ENCODE results near the gene IGLON5.

IGLON5 gene

DNA sequence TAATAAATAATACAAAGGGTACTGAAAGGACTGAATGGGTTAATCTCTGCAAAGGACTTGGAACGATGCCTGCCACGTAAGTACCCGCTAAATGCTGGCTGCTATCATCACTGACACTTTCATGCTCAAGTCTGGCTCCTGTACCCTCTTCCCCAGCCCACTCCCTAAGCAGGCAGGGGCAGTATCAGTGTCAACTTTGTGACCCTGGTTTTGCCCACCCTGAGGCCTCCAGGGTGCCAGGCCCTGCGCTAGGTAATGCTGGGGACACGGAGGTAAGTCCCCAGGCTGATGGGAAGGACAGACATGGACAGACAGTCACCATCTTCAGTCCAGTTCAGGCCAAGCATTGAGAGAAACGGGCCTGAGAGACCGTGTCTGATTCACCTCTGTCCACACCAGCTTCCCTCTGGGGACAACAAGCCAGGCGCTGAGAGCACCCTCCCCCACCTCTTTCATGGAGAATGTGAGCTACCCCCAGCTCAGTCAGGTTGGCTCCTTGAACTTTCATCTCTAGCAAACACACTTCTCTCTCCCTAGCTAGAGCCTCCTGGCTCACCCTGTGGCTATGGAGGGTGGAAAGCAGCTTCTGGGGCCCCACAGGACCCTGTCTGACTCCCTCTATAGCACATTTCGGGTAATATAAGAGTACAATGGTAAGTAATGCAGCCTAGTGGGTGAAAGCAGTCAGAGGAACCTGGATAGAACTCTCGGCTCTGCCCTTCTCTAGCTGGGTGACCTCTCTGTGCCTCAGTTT, 53.9 kb downstream of the IGLON5 start:
- DNase-seq (ENCODE audit: low read depth) = no peak

DNA sequence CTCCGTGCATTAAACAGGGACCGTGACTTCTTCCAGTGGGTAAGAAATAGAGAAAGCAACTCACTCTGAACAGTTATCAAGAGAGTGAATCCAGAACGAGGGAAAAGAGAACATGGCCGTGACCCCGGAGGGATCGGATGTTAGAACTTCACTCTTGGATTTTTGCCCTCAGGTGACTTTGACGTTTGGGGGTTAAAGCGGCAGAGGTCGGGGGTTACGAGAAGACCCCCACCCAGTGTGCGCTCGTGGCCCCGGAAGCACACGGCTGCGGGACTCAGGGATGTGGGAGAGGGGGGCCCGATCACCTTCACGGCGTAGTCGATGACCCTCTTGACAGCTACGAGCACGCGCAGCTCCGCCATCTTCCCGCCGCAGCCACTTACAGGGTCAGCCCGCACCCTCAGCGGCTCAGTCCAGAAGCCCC, 54.5 kb downstream of the IGLON5 start, which contains the start of gene ETFB:
ETFB (minus strand) TSS at position 424 of the 424 bp plus-strand sequence; CDS start at position 362, 62 bp downstream.
- DNase-seq (ENCODE audit: low read depth) = no peak

DNA sequence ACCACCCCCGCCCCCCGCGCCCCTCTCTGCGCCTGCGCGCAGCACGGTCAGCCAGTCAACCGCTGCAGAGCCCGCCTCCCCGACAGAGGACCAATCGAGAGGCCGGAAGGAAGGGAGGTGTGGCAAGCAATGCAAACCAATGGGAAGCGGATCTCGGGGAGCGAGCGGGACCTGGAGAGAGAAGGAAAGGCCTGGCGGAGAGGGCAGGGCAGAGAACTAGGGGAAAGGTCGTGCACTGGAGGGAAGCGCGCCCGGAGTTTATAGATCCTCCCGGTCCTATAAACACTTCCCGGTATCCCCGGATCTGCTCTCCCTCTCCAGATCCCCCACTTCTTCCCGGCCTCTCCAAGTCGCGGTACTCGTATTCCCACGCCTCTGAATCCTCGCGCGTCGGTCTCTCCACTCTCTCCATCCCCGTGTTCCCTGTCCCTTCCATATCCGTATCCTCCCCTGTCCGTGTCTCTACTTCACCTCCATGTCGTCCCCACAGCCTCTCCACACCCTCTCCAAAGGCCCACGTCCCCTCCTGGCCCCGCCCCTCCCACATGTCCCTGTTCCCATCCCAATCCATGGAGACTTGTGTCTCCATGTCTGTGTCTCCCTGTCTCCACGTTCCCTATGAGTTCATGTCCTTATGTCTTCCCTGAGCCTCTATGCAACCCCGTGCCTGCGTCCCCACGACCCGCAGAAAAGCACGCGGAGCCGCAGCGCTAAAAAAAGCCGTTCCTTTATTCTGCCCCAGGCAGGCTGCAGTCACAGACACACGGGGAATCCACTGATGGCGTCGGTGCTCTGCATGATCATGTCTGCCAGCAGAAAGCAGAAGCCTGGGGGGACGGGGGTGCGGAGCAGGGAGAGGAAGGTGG, 55.2 kb downstream of the IGLON5 start:
- DNase-seq (ENCODE audit: low read depth) = peak; percentile 91

DNA sequence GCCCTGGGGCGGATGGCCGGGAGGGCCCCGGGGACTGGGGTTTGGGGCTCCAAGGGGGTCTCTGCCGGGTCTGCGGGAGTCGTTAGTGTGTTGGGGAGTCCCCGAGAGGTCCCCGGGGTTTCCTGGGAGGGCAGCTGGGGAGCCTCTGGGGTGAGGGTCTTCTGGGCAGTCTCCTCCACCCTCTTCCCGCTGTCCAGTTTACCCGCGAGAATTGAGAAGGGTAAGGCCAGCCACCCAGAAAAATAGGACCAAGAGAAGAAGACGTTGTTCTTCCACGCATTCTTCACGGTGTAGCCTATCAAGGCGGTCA, 55.8 kb downstream of the IGLON5 start:
- DNase-seq (ENCODE audit: low read depth) = no peak

DNA sequence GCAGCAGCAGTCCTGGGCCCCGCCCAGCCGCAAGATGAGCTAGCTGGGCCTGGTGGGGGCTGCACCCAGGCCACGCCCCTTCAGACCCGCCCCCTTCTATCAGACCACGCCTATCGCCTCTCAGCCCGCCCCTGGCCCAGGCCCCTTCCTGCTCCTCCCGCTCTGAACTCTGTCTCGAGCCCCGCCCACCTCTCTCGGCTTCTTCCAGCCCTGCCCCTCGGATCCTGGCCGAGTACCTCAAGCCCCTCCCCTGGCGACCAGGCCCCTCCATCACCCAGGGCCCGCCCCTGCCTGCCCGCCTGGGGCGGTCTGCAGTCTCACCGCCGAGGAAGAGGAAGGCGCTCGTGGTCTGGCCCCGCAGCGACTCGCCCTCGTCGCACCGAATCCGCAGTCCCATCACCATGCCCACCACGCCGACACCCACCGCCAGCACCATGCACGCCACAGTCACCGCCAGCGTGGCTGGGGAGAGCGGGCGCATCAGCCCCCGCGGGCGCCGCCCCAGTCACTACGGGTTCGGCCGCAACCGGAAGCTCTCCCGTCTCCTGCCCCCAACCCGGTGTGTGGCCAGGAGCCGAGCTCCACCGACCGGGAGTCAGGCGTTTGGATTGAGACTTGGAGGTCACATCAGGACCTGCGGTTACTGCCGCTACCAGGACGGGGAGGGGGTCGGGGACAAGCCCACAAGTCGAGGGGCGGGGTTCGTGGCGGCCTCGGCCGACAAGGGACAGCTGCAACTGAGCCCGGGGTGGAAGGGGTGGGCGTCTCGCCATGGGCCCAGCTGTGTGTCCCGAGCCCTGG, 56.3 kb downstream of the IGLON5 start:
- peak; percentile 89 for DNase-seq (ENCODE audit: low read depth)

DNA sequence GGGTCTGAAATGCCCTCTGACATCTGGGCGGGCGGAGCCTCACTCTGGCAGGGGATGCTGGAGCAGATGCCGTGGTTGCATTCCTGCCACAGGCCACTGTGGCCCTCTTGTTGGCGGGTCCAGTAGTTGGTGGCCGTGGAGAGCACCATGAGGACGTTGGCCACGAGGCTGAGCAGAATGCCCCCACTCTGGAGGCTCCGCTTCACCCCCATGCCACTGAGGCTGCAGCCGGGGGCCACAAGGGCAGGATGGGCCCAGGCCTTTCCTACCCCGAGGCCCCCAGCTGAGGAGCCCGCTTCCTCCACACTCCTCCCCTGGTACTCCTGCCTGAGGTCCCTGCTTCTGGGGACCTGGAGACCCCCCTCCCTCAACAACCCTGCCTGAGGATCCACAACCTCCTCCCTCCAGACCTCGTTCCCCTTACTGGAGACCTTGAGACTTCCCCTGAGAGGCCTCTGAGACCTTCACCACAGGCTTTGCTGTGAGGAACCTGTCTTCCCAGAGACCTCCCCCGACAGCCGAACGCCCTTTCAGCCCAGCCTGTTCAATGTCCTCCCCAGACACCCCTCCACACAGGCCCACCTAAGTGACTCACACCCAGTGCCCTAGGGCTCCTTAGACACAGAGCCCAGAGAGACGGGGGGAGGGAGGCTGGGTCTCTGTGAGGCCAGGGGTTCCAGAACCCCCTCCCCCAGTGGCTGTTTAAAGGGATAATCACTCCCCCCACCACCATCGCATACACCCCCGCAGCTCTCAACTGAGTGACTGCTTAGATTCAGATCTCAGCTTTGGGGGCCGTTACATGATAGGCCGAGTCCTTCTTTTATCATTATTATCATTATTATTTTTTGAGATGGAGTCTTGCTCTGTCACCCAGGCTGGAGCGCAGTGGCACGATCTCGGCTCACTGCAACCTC, 57.2 kb downstream of the IGLON5 start, which contains the start of gene CLDND2:
CLDND2 (minus strand) TSS at position 638 of the 917 bp plus-strand sequence; CDS start at position 212, 426 bp downstream.
- DNase-seq (ENCODE audit: low read depth) = no peak

DNA sequence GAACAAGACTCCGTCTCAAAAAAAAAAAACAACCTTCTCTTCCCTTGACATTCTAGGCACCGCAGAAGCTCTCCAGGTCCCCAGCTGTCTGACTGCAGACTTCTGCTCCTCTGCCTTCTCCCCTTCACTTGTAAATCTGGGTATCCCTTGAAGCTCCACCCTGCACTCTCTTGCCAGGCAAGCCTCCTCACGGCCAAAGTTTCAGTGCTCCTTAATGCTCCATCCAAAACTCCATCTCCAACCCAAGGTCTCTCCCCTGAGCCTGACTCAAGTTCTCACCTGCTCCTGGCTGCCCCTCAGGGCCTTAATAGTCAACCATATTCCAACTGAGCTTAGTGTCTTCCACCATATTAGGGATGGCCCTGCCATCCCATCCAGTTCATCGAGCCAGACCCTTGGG, 58.8 kb downstream of the IGLON5 start:
- DNase-seq (ENCODE audit: low read depth) = no peak

DNA sequence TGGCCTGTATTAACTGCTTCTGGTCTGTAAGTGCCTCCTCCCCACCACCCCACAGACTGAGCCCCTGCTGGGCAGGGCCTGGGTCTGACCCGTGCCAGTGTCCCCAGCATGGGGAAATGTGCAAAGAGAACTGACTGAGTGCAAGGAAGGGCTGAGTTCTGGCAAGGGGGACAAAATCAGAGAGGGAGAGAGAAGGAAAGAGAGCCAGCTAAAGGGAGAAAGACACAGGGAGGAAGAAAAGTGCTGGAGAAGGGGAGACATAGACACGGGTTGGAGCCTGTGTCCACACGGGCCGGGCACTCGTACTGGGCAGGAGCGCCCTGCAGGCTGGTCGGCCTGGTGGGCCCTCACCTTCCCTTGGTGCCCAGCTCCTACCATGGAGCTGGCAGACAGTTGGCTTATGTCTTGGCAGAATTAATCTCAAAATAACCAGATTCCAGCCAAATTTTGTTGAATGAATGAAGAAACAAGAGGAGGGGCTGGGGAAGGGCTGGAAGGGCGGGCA, 59.8 kb downstream of the IGLON5 start:
- no peak for DNase-seq (ENCODE audit: low read depth)

DNA sequence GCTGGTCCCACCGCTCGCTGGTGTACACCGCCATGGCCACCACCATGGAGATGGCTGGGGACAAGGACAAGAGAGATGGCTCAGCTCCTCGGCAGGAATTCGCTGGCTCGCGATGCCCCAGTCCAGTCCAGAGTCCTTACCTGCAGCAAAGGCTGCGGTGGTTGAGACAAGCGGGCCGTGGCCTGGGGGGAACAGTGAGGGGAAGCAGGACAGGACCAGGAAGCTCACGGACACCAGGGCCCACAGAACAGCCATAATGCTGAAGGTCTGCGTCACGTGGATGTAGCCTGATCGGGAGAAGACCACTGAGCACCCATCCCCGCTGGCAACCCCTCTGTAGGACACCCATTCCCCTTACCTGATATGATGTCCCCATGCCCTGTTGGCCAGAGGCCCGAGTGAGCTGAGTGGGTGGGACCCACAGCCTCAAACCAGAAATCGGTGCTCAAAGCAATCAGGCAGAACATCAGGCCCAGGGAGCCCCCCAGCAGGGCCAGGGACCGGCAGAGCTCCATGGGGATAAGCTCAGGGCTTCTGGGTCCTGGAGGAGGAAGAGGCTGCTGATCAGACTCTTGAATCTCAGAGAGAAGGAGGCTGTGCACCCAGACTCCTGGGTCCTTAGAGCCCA, 60.7 kb downstream of the IGLON5 start:
- DNase-seq (ENCODE audit: low read depth) = no peak

DNA sequence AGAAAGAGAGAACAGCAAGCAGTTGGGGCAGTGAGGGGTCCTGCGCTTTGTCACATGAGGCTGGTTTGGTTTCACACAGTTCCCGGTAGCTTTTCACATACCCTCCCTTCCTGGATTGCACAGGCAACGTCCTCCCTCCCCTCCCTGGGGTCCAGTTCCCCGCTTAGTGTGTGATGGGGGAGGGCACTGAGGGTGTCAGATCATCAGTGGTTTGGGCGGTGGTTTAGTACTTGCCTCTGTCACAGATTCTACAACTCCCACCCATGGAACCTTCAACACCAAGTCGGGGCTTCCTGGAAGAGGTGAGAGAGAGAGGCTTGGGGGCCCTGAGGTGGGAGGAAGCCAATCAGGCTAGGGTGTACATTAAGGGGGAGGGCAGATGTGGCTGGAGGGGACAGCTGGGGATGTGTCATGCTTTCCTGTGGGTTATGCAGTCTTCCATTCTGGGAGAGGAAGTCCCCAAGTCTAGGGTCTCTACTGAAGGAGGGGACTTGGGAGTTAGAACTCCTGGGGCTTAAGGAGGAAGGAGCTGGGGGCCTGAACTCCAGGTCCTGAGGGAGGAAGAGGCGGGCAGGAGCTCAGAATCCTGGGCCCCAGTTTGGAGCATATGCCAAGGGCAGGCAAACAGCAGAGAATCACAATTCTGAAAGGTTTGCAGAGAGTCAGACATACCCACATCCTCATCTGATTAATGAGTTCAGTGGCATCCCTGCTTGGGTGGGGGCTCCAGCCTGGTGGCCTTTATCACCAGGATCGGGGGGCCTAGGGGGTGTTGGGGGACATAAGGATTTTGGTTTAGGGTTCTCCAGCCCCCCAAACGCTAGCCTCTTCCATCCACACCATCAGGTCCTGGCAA, 61.4 kb downstream of the IGLON5 start, which contains the start of gene NKG7:
NKG7 (minus strand) TSS at position 6 of the 856 bp plus-strand sequence. CDS start 119 bp downstream, outside the sequence.
- DNase-seq (ENCODE audit: low read depth) = peak; percentile 34

DNA sequence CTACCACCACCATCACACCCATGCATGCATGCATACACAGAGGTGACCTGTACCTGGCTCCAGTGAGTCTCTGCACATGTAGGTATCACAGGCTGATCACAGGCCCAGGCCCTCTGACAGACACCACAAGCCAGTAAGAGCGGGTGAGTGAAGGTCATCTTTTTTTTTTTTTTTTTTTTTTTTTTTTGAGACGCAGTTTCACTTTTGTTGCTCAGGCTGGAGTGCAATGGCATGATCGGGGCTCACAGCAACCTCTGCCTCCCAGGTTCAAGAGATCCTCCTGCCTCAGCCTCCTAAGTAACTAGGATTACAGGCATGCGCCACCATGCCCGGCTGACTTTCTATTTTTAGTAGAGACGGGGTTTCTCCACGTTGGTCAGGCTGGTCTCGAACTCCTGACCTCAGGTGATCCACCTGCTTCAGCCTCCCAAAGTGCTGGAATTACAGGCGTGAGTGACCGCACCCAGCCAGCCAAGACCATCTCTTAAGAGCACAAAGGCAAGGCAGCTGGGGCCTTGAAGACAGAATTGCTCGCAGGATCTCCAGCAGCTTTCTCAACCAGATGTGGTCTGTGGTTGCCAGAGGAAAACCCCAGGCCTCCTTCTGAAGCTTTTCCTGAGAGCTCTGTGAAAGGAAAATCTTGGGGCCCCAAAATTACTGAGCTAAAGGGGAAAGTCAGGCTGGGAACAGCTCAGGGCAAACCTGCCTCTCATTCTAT, 64.2 kb downstream of the IGLON5 start:
- no peak for DNase-seq (ENCODE audit: low read depth)

DNA sequence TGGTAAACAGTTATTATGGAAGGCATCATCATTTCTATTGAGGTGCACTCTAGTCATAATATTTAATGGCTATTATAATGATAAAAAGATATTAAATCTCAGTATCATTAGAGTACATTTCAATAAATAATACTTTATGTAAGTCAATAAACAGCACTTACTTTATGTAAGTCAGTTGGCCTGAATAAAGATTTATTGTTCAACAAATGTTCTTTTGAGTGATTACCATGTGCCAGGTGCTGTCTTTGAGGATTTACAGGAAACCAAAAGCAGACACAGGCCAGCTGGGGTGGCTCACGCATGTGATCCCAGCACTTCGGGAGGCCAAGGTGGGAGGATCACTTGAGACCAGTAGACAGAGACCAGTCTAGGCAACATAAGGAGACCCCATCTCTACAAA, 66.0 kb downstream of the IGLON5 start:
- no peak for DNase-seq (ENCODE audit: low read depth)

DNA sequence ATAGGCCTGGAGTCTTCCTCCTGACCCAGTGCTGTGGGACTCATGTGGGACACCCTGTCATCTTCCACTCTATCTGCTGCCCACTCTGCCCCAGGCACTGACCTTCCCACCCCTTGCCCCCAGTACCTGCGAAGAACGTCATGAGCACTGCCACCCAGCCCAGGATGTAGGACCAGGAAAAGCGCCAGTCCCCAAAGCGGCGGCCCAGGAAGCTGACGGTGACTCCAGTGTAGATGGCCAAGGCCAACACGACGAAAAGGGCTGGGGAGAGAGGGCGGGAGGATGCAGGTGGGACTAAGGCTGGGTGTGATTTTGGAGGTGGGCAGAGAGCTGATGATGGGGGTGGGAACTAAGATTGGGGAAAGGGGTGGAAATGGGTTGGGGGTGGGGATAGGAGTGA, 68.9 kb downstream of the IGLON5 start:
- no peak for DNase-seq (ENCODE audit: low read depth)

All from T-helper 22 cell (primary cell).